SK-N-DZ (cell line): ENCODE measurements around the gene PC.

Experiments
- small RNA-seq, 2 experiments: library from RNA; depleted of rRNA; stranded (forward); fragments of <200 nt; gene quantifications; one replicate each; pipeline ENCODE3, GENCODE V24; 2014

PC gene

Small RNAs within 50 kb of the gene (small RNA-seq; reads per million reads assigned to genes)
- gene MIR3163, result 0.03 to 0.27 reads per million in 2 experiments
- 0 to 0.08 reads per million in 2 experiments for gene RNU7-23P
